Omental fat pad (tissue), 4 donors: ENCODE results near the gene NPEPPS. TPM values are rescaled to one million over a fixed set of nuclear protein-coding genes. Genes with fewer than 3 reads are reported as not detected.
"Not testable (repeated sequence)": the region's sequence is repeated elsewhere in the genome, so short reads cannot be mapped to it uniquely, and the experiment has no call there.

Experiments
- ATAC-seq: fragments of 150-250 bp; one replicate; pipeline ENCODE4 v1.9.1; 2016; ENCODE audit warnings: mild to moderate bottlenecking, moderate library complexity; ENCODE audit not compliant: low FRiP score
- DNase-seq: peaks from one replicate; pipeline ENCODE4 v3.0.0-alpha.2; 2019; ENCODE audit warnings: low spot score
- total RNA-seq, 4 donors: library from RNA; depleted of rRNA; stranded (reverse); fragments of >200 nt; gene quantifications; one replicate each; pipeline ENCODE4 v1.1.0, GENCODE V29; 2016
- TF ChIP-seq, protein P1 (sequence below), 3 donors: fragments of 450-650 bp; IDR thresholded peaks; one replicate each; pipeline ENCODE4 v1.5.1; 2016 to 2017; ENCODE audit warnings: antibody characterized with exemption in 3 of 3, mild to moderate bottlenecking in 3 of 3, moderate library complexity in 2 of 3

Gene NPEPPS
- total RNA-seq, 4 donors from 2014 or later, result 95.8 to 114 (median 102) TPM

DNA sequence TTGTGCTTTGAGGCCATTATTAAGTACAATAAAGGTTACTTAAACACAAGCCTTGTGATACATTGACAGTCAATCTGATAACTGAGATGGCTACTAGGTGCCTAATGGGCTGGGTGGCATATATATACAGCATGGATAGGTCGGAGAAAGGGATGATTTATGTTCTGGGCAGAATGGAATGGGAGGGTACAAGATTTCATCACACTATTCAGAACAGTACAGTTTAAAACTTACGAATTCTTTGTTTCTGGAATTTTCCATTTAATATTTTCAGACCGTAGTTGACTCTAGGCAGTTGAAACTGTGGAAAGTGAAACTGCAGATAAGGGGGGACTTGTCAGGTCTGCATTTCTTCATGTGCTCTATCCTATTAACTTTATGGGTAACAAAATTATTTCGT lies 23.8 kb downstream of the NPEPPS start:
- DNase-seq, result not testable (repeated sequence)
- ATAC-seq, result peak; percentile 81

DNA sequence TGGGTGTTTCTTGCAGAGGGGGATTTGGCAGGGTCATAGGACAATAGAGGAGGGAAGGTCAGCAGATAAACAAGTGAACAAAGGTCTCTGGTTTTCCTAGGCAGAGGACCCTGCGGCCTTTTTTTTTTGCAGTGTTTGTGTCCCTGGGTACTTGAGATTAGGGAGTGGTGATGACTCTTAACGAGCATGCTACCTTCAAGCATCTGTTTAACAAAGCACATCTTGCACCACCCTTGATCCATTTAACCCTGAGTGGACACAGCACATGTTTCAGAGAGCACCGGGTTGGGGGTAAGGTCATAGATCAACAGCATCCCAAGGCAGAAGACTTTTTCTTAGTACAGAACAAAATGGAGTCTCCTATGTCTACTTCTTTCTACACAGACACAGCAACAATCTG lies 25.2 kb downstream of the NPEPPS start:
- not testable (repeated sequence) for ATAC-seq

DNA sequence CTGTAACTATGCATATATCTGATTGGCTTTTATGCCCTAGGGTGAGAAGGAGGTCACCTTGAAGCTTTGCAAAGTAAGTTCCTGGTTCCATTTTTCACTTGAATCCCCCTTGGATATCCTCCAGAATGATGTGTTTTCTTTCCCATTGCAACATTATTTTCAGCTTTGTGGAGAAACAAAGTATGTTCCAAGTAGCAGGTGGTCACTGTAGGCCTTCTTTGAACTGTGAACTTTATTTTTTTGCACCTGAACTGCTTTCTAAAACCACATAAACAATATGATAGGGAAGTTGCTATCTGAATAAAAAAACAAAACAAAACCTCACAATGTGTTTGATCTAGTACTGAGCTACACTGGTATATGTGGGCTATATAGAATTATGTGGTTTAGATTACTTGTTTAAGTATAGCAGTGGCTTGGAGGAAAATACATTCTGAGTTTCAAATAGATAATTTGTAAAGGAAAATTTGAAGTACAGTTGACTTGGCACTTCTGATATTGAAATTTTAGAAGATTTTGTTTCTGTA lies 29.7 kb downstream of the NPEPPS start:
- ATAC-seq, DNase-seq: not testable (repeated sequence)

More for the DNA sequence above, 25.2 kb downstream of the NPEPPS start:
- not testable (repeated sequence) for DNase-seq

DNA sequence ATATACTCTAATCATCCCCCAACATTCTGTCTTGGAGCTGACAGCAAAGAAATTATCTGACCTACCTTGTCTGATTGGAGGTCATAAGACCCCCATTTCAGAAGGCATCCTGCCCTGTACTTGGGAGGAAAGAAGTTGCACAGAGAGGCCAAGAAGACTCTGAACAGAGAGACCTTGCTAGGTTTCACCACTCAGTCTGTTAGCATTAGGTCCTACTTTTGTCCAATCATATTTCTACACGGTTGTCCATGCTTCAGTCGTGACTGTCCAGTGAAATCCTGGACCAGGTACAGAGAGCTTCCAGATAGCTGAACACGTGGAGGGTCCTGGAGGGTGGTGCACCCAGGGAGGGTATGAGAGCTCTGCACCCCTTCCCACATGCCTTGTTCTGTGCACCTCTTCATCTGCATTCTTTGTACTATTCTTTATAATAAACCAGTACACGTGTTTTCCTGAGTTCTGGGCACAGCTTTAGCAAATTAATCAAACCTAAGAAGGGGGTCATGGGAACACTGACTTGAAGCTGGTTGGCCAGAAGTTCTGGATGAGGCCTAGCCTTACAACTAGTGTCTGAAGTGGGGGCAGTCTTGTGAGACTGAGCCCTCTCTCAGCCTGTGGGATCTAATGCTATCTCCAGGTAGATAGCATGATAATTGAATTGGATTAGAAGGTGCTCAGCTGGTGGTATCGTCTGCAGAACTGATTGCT lies 30.9 kb downstream of the NPEPPS start:
- DNase-seq, ATAC-seq: not testable (repeated sequence)

DNA sequence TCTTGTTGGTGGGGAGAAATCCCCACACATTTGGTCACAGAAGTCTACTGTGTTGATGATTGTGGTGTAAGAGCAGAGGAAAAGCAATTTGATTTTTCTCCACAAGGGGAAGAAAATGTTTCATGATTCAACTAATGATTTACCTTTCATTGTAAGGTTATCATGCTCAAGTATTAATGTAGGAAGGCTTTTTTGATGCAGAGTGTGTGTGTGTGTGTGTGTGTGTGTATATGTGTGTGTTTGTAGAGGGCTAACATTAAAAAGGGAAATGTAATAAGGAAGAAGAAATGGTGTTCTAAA lies 31.4 kb downstream of the NPEPPS start:
- ATAC-seq, DNase-seq: not testable (repeated sequence)

DNA sequence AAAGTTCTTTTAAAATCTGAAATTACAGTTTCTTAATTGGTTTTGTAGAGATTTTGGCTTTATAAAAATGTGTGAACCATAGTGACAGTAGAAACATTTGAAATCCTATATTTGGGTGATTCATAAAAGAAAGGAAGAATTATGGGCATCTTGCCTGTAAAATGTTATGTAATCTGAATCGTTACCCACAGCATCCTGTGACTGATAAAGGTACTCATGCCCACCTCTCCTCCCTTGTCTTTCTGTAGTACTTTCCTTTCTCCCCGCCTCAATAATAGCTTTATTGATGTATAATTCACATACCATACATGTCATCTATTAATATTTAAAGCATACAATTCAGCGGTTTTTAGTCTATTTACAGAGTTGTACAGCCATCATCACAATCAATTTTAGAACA lies 36.4 kb downstream of the NPEPPS start:
- not testable (repeated sequence) for DNase-seq, ATAC-seq

DNA sequence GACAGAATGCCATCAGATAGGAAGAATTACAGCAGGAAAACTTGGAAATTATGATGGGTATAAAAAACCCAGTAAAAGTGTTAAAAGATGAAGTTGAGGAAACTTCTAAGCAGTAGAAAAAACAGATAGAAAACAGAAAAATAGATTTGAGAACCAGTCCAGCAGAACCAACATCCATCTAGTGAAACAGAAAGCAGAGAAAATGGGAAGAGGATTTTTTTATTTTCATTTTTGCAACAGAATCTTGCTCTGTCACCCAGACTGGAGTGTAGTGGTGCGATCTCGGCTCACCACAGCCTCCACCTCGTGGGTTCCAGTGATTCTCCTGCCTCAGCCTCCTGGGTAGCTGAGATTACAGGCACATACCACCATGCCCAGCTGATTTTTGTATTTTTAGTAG lies 41.7 kb downstream of the NPEPPS start:
- not testable (repeated sequence) for DNase-seq, ATAC-seq

DNA sequence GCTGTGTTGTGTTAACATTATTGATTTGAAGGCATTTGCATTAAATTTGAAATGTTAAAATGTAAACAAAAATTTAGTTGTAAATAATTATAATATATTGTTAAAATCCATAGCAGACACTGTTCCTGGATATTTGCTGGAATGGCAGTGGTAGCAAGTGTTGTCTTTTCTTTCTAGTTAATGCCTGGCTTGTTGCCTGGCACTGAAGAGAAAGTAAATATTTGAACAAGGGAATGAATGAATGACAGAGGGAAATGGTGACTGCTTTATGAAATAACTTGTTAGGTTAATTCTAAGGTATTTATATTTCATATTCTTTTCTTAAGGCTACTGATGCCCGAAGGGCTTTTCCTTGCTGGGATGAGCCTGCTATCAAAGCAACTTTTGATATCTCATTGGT lies 51.5 kb downstream of the NPEPPS start:
- ATAC-seq, DNase-seq: not testable (repeated sequence)

DNA sequence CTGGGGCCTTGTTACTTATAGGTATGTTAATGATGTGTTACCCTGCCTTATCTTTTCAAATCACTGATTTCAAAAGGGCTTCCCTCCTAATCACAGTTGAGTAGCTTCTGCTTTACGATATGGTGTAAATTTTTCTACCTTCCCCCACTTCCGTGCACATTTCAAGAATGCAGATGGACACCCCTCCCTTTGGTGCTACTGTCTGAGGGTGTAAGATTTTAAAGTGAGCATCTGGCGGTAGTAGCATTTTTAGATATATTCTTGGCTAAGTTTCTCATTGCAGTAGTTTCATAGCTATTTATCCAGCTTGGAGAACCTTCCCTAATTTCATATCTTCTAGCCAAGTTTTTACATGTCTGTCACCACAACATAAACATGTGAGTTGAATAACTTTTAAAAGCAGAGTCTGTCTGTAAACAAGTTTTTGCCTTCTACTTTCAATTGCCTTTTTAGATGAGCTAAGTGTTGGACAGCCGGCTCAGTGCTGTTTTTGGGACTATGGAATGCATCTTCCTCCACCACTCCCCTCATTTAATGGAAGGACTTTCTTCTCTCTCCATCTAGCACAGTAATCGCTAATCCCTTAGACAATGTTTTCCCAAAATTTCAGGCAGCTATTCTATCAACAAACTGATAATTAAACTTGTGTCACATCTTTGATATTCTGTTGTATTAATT lies 55.6 kb downstream of the NPEPPS start:
- not testable (repeated sequence) for ATAC-seq, DNase-seq

DNA sequence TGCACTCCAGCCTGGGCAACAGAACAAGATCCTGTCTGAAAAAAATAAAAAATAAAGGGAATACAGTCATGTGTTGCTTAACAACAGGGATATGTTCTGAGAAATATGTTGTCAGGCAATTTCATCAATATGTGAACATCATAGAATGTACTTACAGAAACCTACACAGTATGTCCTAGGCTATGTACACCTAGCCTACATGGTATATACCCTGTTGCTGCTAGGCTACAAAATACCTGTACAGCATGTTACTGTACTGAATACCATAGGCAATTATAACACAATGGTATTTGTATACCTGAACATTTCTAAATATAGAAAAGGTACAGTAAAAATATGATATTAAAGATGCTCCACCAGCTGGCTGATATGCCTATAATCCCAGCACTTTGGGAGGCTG lies 62.6 kb downstream of the NPEPPS start:
- not testable (repeated sequence) for ATAC-seq, DNase-seq

DNA sequence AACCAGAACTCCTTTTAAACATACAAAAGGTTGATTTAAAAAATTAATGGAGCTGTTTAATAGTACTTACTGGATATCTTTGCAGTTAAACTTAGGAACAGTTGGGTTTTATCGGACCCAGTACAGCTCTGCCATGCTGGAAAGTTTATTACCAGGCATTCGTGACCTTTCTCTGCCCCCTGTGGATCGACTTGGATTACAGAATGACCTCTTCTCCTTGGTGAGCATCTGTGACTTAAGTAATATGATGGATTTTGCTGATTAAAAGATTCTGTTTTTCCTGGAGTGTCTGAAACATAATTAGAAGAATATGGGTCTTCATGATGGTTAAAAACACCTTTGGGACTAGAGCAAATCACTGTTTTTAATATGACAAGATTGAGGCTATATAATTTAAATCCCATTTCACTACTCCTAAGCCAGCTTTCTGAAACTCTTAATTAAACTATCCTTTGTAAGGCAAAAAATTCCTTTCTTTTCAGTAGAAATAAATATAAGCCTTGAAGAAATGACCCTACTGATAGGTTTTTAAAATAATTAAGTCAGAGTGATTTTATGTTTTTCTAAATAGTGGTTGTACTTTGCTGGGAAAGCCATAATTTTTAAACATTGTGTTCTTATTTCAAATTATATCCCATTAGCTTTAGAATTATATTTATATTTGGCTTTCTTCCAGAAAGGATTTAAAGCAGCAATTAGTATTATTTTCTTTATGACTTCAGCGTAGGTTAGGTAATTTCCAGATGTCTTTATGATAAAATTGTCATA lies 73.1 kb downstream of the NPEPPS start:
- TF ChIP-seq, protein P1, sequence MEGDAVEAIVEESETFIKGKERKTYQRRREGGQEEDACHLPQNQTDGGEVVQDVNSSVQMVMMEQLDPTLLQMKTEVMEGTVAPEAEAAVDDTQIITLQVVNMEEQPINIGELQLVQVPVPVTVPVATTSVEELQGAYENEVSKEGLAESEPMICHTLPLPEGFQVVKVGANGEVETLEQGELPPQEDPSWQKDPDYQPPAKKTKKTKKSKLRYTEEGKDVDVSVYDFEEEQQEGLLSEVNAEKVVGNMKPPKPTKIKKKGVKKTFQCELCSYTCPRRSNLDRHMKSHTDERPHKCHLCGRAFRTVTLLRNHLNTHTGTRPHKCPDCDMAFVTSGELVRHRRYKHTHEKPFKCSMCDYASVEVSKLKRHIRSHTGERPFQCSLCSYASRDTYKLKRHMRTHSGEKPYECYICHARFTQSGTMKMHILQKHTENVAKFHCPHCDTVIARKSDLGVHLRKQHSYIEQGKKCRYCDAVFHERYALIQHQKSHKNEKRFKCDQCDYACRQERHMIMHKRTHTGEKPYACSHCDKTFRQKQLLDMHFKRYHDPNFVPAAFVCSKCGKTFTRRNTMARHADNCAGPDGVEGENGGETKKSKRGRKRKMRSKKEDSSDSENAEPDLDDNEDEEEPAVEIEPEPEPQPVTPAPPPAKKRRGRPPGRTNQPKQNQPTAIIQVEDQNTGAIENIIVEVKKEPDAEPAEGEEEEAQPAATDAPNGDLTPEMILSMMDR (IDR thresholded peaks at IDR 0.05), result no peak
- ATAC-seq, result no peak

DNA sequence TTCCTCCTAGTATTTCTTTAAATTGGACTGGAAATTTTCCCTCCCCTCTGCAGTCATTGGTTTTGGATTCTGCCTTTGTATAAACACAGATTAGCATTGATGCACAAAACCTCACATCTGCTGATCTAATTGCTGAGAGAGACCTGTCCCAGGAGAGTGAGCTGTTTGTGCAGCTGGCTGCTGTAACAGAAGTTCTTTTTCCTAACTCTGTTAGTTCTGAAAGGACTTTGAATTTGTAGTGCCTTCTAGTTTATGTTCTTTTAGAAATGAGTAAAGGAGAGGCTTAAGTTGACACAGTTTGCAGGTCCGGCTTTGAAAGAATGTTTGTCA lies 73.7 kb downstream of the NPEPPS start:
- TF ChIP-seq, protein P1 (IDR thresholded peaks at IDR 0.05), result no peak
- ATAC-seq (no peak), DNase-seq (no peak)

More for the DNA sequence above, 73.1 kb downstream of the NPEPPS start:
- DNase-seq, result no peak
